Choroid plexus epithelial cell (primary cell): ENCODE results near the gene PNMA8C.

ENCODE experiments used
- DNase-seq: peaks from one replicate; pipeline ENCODE4 v3.0.0-alpha.2; 2010; ENCODE audit warnings: low read depth
- H3K4me3 ChIP-seq: 2 replicates; pipeline ENCODE4 v1.5.1; 2011; ENCODE audit warnings: low read depth, mild to moderate bottlenecking, control low read depth, low read length, moderate library complexity
- TF ChIP-seq, protein P1 (sequence below): conservative IDR thresholded peaks from 2 replicates; pipeline ENCODE4 v1.5.1; 2011; ENCODE audit warnings: low read depth, mild to moderate bottlenecking, control low read depth, inconsistent platforms, low read length, moderate library complexity

Gene PNMA8C

DNA sequence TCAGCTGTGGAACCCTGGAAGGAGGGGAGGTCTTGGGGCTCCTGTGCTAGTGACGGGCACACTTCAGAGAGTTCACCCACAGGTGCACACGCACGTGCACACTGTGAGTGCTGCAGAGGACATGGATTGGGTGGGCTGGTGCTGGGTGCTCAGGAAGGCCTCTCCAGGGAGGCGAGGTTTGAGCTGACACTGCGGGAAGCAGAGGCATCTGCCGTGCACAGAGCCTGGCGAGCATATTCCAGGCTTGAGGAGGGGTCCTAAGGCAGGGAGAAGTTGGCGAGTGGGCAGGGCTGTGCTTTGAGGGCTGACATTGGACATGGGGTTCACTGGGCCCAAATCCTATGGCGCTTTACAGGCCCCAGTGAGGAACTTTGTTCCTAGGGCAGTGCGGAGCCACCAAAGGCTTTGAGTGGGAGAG is 41.0 kb downstream of the PNMA8C start:
- no peak overlapping the region for H3K4me3 ChIP-seq
- TF ChIP-seq, protein P1, sequence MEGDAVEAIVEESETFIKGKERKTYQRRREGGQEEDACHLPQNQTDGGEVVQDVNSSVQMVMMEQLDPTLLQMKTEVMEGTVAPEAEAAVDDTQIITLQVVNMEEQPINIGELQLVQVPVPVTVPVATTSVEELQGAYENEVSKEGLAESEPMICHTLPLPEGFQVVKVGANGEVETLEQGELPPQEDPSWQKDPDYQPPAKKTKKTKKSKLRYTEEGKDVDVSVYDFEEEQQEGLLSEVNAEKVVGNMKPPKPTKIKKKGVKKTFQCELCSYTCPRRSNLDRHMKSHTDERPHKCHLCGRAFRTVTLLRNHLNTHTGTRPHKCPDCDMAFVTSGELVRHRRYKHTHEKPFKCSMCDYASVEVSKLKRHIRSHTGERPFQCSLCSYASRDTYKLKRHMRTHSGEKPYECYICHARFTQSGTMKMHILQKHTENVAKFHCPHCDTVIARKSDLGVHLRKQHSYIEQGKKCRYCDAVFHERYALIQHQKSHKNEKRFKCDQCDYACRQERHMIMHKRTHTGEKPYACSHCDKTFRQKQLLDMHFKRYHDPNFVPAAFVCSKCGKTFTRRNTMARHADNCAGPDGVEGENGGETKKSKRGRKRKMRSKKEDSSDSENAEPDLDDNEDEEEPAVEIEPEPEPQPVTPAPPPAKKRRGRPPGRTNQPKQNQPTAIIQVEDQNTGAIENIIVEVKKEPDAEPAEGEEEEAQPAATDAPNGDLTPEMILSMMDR, result no peak

DNA sequence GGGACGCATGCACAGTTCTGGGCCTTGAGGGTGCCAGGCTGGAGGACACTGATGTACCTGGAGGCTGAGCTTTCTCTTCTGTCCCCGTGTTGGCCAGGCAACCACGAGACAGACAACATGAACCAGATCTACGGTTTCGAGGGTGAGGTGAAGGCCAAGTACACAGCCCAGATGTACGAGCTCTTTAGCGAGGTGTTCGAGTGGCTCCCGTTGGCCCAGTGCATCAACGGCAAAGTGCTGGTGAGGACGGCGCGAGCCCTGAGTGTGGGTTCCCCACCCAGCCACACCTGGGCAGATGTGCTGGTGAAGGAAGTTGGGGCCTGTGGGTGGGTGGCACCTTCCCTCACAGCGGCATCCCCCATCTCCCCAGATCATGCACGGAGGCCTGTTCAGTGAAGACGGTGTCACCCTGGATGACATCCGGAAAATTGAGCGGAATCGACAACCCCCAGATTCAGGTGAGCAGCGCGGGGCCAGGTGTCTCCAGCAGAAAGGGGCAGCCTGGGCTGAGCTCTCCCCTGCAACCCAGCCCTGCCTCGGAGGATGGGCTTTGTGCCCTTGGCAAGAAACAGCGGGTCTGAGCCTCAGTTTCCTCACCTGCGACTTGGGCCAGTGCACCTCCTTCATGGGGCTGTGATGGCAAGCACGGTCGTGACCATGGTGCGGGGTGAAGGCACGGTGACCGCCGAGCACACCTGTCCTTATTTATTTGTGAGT is 41.6 kb downstream of the PNMA8C start:
- no peak overlapping the region for H3K4me3 ChIP-seq

More for the DNA sequence above, 41.0 kb downstream of the PNMA8C start:
- no peak for DNase-seq

DNA sequence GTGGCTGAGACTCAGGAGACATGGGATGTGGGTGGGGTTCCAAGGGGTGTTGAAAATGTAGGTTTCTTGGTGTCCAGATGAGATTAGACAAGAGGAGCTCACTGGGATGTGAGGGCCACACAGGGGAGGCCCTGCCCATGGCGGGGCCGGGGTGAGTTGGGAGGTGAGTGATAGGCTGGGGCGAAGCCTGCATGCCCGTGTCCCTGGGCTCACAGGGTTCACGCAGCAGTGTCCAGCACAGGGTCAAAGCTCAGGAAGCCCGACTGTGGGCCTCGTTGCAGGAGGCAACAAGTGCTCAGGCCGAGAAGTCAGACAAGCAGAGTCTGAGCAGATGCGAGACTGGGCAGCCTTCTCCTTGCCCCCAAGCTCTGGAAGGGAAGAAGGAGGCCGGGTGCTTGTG is 42.6 kb downstream of the PNMA8C start:
- no peak for DNase-seq
- TF ChIP-seq, protein P1, result no peak

More for the DNA sequence above, 41.6 kb downstream of the PNMA8C start:
- DNase-seq, result no peak
- TF ChIP-seq, protein P1, result no peak

DNA sequence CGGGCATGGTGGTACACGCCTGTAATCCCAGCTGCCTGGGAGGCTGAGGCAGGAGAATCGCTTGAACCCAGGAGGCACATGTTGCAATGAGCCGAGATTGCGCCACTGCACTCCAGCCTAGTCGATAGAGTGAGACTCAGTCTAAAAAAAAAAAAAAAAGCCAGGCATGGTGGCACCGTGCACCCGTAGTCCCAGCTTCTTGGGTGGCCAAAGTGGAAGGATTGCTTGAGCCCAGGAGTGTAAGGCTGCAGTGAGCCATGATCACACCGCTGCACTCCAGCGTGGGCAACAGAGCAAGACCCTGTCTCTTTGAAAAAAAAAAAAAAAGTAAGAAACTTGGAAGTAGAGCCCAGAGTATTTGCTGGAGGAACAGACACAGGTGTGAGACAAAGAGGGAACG is 43.1 kb downstream of the PNMA8C start:
- DNase-seq, result no peak
- H3K4me3 ChIP-seq, result no peak overlapping the region
- TF ChIP-seq, protein P1, result no peak

More for the DNA sequence above, 42.6 kb downstream of the PNMA8C start:
- no peak overlapping the region for H3K4me3 ChIP-seq

DNA sequence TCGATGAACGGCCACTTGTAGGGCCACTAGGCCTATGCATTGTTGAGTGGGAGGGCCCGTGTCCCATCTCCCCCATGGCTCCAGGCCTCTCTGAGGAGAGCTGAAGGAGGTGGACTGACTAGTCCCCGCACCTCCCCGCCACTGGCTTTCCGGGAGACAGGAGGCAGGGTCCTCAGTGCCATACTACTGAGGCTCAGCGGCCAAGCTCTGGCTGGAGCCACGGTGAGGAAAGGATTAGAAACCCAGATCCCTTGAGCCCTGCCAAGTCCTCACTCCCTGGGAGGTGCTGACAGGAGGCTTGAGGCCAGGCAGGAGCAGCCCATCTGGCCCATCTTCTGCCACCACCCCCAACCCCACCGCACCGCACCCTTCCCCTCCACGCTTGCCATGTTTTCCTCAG is 44.3 kb downstream of the PNMA8C start:
- TF ChIP-seq, protein P1, result no peak
- DNase-seq, result no peak
- no peak overlapping the region for H3K4me3 ChIP-seq

DNA sequence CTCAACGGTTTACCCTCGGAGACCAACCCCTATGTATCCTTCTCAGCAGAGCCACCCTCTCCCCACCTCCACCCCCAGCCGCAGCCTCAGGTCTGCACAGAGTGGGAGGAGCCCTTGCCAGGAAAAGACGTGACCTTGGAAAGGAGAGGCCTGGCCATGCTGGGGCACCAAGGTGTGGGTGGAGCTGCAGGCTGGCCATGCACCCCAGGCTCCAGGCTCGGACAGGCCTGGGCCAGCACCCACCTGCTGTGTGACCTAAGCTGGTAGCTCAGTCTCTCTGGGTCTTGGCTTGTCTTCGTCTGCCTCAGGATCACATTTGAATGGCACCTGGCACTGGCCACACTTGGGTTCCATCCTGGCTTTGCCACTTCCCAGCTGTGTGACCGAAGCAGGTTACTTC is 44.9 kb downstream of the PNMA8C start:
- TF ChIP-seq, protein P1, result no peak
- no peak overlapping the region for H3K4me3 ChIP-seq
- no peak for DNase-seq
